H54 (cell line): ENCODE measurements around the gene AP4S1.
"Not testable (repeated sequence)": the region's sequence is repeated elsewhere in the genome, so short reads cannot be mapped to it uniquely, and the experiment has no call there.

Experiments
- DNase-seq: peaks from one replicate; pipeline ENCODE4 v3.0.0; 2011; ENCODE audit warnings: low spot score, mixed read lengths; ENCODE audit not compliant: insufficient read length
- FAIRE-seq: peaks from 3 replicates; lab custom pipeline; 2011; peaks lifted over from hg19 to GRCh38; lab: Jason Lieb, UNC
- POLR2A ChIP-seq: IDR thresholded peaks from 2 replicates; pipeline ENCODE4 v1.6.1; 2011; ENCODE audit warnings: low read depth, mild to moderate bottlenecking, low read length

Gene AP4S1

GRCh38 chr14:30996892-30997659 is 28.4 kb upstream of the AP4S1 start:
- FAIRE-seq (no peak), DNase-seq (no peak)
- no peak for TF ChIP-seq POLR2A

GRCh38 chr14:30998100-30998706 is 27.2 kb upstream of the AP4S1 start:
- DNase-seq = no peak
- TF ChIP-seq POLR2A = no peak
- FAIRE-seq = no peak

- DNase-seq = no peak
- FAIRE-seq = no peak
- no peak for TF ChIP-seq POLR2A
Measured at GRCh38 chr14:30999038-30999773, 26.2 kb upstream of the AP4S1 start.

- DNase-seq = no peak
- no peak for FAIRE-seq
- no peak for TF ChIP-seq POLR2A
Measured at GRCh38 chr14:31000629-31001338, 24.7 kb upstream of the AP4S1 start.

- FAIRE-seq = no peak
- no peak for TF ChIP-seq POLR2A
- no peak for DNase-seq
Measured at GRCh38 chr14:31001339-31001658, 24.1 kb upstream of the AP4S1 start.

GRCh38 chr14:31003284-31003683 is 22.2 kb upstream of the AP4S1 start:
- FAIRE-seq (no peak), DNase-seq (no peak)
- TF ChIP-seq POLR2A = no peak

- FAIRE-seq = not testable (repeated sequence)
Measured at GRCh38 chr14:31004007-31004406, 21.4 kb upstream of the AP4S1 start.

GRCh38 chr14:31006703-31007102 is 18.7 kb upstream of the AP4S1 start:
- FAIRE-seq = no peak
- TF ChIP-seq POLR2A = no peak

More at GRCh38 chr14:31004007-31004406, 21.4 kb upstream of the AP4S1 start:
- not testable (repeated sequence) for DNase-seq

GRCh38 chr14:31009836-31010574 is 15.4 kb upstream of the AP4S1 start:
- FAIRE-seq (no peak), DNase-seq (no peak)
- TF ChIP-seq POLR2A = no peak

More at GRCh38 chr14:31006703-31007102, 18.7 kb upstream of the AP4S1 start:
- DNase-seq = no peak

GRCh38 chr14:31010935-31011334 is 14.5 kb upstream of the AP4S1 start:
- FAIRE-seq (no peak), DNase-seq (no peak)
- TF ChIP-seq POLR2A = no peak

GRCh38 chr14:31013841-31014240 is 11.6 kb upstream of the AP4S1 start:
- TF ChIP-seq POLR2A = no peak
- DNase-seq (no peak), FAIRE-seq (no peak)

- FAIRE-seq = no peak
- DNase-seq = no peak
Measured at GRCh38 chr14:31018057-31018645, 7.3 kb upstream of the AP4S1 start.

GRCh38 chr14:31020834-31021575 is 4.4 kb upstream of the AP4S1 start:
- FAIRE-seq (no peak), DNase-seq (no peak)
- TF ChIP-seq POLR2A = no peak

More at GRCh38 chr14:31018057-31018645, 7.3 kb upstream of the AP4S1 start:
- no peak for TF ChIP-seq POLR2A
